ENCODE data around the gene NAT8.

- TF ChIP-seq, protein P1, sequence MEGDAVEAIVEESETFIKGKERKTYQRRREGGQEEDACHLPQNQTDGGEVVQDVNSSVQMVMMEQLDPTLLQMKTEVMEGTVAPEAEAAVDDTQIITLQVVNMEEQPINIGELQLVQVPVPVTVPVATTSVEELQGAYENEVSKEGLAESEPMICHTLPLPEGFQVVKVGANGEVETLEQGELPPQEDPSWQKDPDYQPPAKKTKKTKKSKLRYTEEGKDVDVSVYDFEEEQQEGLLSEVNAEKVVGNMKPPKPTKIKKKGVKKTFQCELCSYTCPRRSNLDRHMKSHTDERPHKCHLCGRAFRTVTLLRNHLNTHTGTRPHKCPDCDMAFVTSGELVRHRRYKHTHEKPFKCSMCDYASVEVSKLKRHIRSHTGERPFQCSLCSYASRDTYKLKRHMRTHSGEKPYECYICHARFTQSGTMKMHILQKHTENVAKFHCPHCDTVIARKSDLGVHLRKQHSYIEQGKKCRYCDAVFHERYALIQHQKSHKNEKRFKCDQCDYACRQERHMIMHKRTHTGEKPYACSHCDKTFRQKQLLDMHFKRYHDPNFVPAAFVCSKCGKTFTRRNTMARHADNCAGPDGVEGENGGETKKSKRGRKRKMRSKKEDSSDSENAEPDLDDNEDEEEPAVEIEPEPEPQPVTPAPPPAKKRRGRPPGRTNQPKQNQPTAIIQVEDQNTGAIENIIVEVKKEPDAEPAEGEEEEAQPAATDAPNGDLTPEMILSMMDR (IDR thresholded peaks at IDR 0.05): no peak
- TF ChIP-seq POLR2A (IDR thresholded peaks at IDR 0.05): no peak
These were observed 27.2 kb downstream of the NAT8 start for GRCh38 chr2:73614997-73615396.
